Measurements from ENCODE around the gene NUTF2.

NUTF2 gene

GRCh38 chr16:67825119-67825518 is 21.6 kb upstream of the NUTF2 start:
- H3K27ac ChIP-seq = no peak overlapping the region
- no peak overlapping the region for H2AFZ ChIP-seq
- no peaks in the 10 kb centered on the region for H3K79me2 ChIP-seq
- no peak overlapping the region for H3K4me3 ChIP-seq (ENCODE audit: low read depth, low read length)
- H3K9ac ChIP-seq = no peak overlapping the region
- no peak overlapping the region for H3K4me2 ChIP-seq (ENCODE audit: low read length)
- no peaks in the 10 kb centered on the region for H3K4me1 ChIP-seq
- TF ChIP-seq CTCF (IDR thresholded peaks at IDR 0.05) = no peak
- no peaks in the 10 kb centered on the region for H3K9me3 ChIP-seq (ENCODE audit: control insufficient read depth, low read length)
- H3K36me3 ChIP-seq (ENCODE audit: control insufficient read depth, insufficient read depth, low read length) = no peaks in the 10 kb centered on the region
- H3K27me3 ChIP-seq (ENCODE audit: control insufficient read depth, insufficient read depth, low read length) = no peaks in the 10 kb centered on the region

GRCh38 chr16:67825906-67826305 is 20.8 kb upstream of the NUTF2 start:
- Histone ChIP-seq H3K4me2 (ENCODE audit: low read length) (no peak overlapping the region), H3K27ac (no peak overlapping the region), H3K9me3 (ENCODE audit: control insufficient read depth, low read length) (no peaks in the 10 kb centered on the region), H3K4me1 (no peaks in the 10 kb centered on the region), H3K27me3 (ENCODE audit: control insufficient read depth, insufficient read depth, low read length) (no peaks in the 10 kb centered on the region), H3K36me3 (ENCODE audit: control insufficient read depth, insufficient read depth, low read length) (no peaks in the 10 kb centered on the region), H3K9ac (no peak overlapping the region), H2AFZ (no peak overlapping the region), H3K4me3 (ENCODE audit: low read depth, low read length) (no peak overlapping the region), H3K79me2 (no peaks in the 10 kb centered on the region)
- TF ChIP-seq CTCF (IDR thresholded peaks at IDR 0.05) = no peak

- Histone ChIP-seq H3K4me1 (no peaks in the 10 kb centered on the region), H3K9ac (no peak overlapping the region), H3K36me3 (ENCODE audit: control insufficient read depth, insufficient read depth, low read length) (no peaks in the 10 kb centered on the region), H3K4me3 (ENCODE audit: low read depth, low read length) (no peak overlapping the region), H3K27ac (no peak overlapping the region), H3K4me2 (ENCODE audit: low read length) (no peak overlapping the region), H3K9me3 (ENCODE audit: control insufficient read depth, low read length) (no peaks in the 10 kb centered on the region), H3K79me2 (no peaks in the 10 kb centered on the region), H2AFZ (no peak overlapping the region), H3K27me3 (ENCODE audit: control insufficient read depth, insufficient read depth, low read length) (no peaks in the 10 kb centered on the region)
- no peak for TF ChIP-seq CTCF (IDR thresholded peaks at IDR 0.05)
These were observed 18.1 kb upstream of the NUTF2 start for GRCh38 chr16:67828651-67829050.

GRCh38 chr16:67833030-67833414 is 13.7 kb upstream of the NUTF2 start:
- Histone ChIP-seq H3K4me1 (no peaks in the 10 kb centered on the region), H3K9me3 (ENCODE audit: control insufficient read depth, low read length) (no peaks in the 10 kb centered on the region), H3K79me2 (no peaks in the 10 kb centered on the region), H2AFZ (peak overlapping the region; percentile 81), H3K4me3 (ENCODE audit: low read depth, low read length) (peak overlapping the region; percentile 92), H3K36me3 (ENCODE audit: control insufficient read depth, insufficient read depth, low read length) (no peaks in the 10 kb centered on the region), H3K9ac (peak overlapping the region; percentile 59), H3K4me2 (ENCODE audit: low read length) (peak overlapping the region; percentile 97), H3K27me3 (ENCODE audit: control insufficient read depth, insufficient read depth, low read length) (no peaks in the 10 kb centered on the region), H3K27ac (peak overlapping the region; percentile 47)
- TF ChIP-seq CTCF (IDR thresholded peaks at IDR 0.05) = no peak

GRCh38 chr16:67833415-67834241 is 13.1 kb upstream of the NUTF2 start:
- TF ChIP-seq CTCF (IDR thresholded peaks at IDR 0.05) = no peak
- H3K79me2 ChIP-seq = no peaks in the 10 kb centered on the region
- no peaks in the 10 kb centered on the region for H3K9me3 ChIP-seq (ENCODE audit: control insufficient read depth, low read length)
- H3K4me2 ChIP-seq (ENCODE audit: low read length) = peak overlapping the region; percentile 97
- peak overlapping the region; percentile 47 for H3K27ac ChIP-seq
- H3K36me3 ChIP-seq (ENCODE audit: control insufficient read depth, insufficient read depth, low read length) = no peaks in the 10 kb centered on the region
- peak overlapping the region; percentile 81 for H2AFZ ChIP-seq
- peak overlapping the region; percentile 92 for H3K4me3 ChIP-seq (ENCODE audit: low read depth, low read length)
- peak overlapping the region; percentile 59 for H3K9ac ChIP-seq
- no peaks in the 10 kb centered on the region for H3K27me3 ChIP-seq (ENCODE audit: control insufficient read depth, insufficient read depth, low read length)
- no peaks in the 10 kb centered on the region for H3K4me1 ChIP-seq
